Ishikawa (cell line): ENCODE data around the gene GDPD4.

ENCODE experiments used
- CEBPB ChIP-seq: IDR thresholded peaks from 2 replicates; pipeline ENCODE4 v1.6.1; 2012
- EGR1 ChIP-seq: IDR thresholded peaks from 2 replicates; pipeline ENCODE4 v1.6.1; 2012
- EP300 ChIP-seq: IDR thresholded peaks from 2 replicates; pipeline ENCODE4 v1.6.1; 2012; ENCODE audit warnings: borderline replicate concordance
- FOXM1 ChIP-seq: IDR thresholded peaks from 2 replicates; pipeline ENCODE4 v1.6.1; 2012; ENCODE audit warnings: low read depth, borderline replicate concordance
- MAX ChIP-seq: IDR thresholded peaks from 2 replicates; pipeline ENCODE4 v1.6.1; 2012
- REST ChIP-seq: IDR thresholded peaks from 2 replicates; pipeline ENCODE4 v1.6.1; 2012; ENCODE audit warnings: low read depth, mild to moderate bottlenecking
- TAF1 ChIP-seq: IDR thresholded peaks from 2 replicates; pipeline ENCODE4 v1.6.1; 2012; ENCODE audit warnings: low read depth, mild to moderate bottlenecking
- TCF12 ChIP-seq: IDR thresholded peaks from 2 replicates; pipeline ENCODE4 v1.6.1; 2012; ENCODE audit warnings: low read depth
- TEAD4 ChIP-seq: IDR thresholded peaks from 2 replicates; pipeline ENCODE4 v1.6.1; 2012
- USF1 ChIP-seq: IDR thresholded peaks from 2 replicates; pipeline ENCODE4 v1.6.1; 2012
- ZBTB7A ChIP-seq: IDR thresholded peaks from 2 replicates; pipeline ENCODE4 v1.6.1; 2012; ENCODE audit warnings: low read depth

GRCh38 chr11:77190331-77191075, 111.0 kb downstream of the GDPD4 start:
- TF ChIP-seq ZBTB7A (no peak), EP300 (no peak), CEBPB (no peak), TAF1 (no peak), EGR1 (no peak), FOXM1 (no peak), REST (no peak), TCF12 (no peak), MAX (no peak), USF1 (no peak), TEAD4 (no peak)
